ENCODE data around the gene ANKDD1B. TPM values are rescaled to one million over a fixed set of nuclear protein-coding genes. Genes with fewer than 3 reads are reported as not detected.

ANKDD1B gene
- total and polyA plus RNA-seq, 2 of the 13 experiments (the other 11 are each of a cell fraction or from before 2014, with no cell fraction given) = 0.12 to 0.27 TPM

GRCh38 chr5:75717082-75717922, 106.0 kb downstream of the ANKDD1B start, which contains the start of gene POC5 (continued):
- TF ChIP-seq ZNF619 (CRISPR knock-in tag; IDR thresholded peaks at IDR 0.05) = no peak
- TF ChIP-seq TBX2 (CRISPR knock-in tag; IDR thresholded peaks at IDR 0.05; ENCODE audit: borderline replicate concordance) = peak; percentile 56; the same call in 1 of the 2 replicates
- no peak for TF ChIP-seq AFF4 (CRISPR knock-in tag; IDR thresholded peaks at IDR 0.05)
- TF ChIP-seq PAXIP1 (CRISPR knock-in tag; conservative IDR thresholded peaks at IDR 0.05) = peak; percentile 46
- TF ChIP-seq CERS6 (CRISPR knock-in tag; IDR thresholded peaks at IDR 0.05) = no peak
- peak; percentile 93 for TF ChIP-seq ZMYM4 (CRISPR knock-in tag; IDR thresholded peaks at IDR 0.05)
- peak; percentile 78 for TF ChIP-seq GABPA (IDR thresholded peaks at IDR 0.05; ENCODE audit: low read depth, low read length)
- TF ChIP-seq GABPA (CRISPR knock-in tag; IDR thresholded peaks at IDR 0.05; ENCODE audit: low read depth) = peak; percentile 90
- TF ChIP-seq NR1H2 (CRISPR knock-in tag; IDR thresholded peaks at IDR 0.05; ENCODE audit: borderline replicate concordance, low read depth) = no peak
- TF ChIP-seq PCBP2 (optimal IDR thresholded peaks at IDR 0.05; ENCODE audit: low read depth, low read length, poor library complexity, severe bottlenecking) = no peak
- peak; percentile 87 for TF ChIP-seq POGZ (CRISPR knock-in tag; IDR thresholded peaks at IDR 0.05)
- TF ChIP-seq MYPOP (CRISPR knock-in tag; IDR thresholded peaks at IDR 0.05) = peak; percentile 76
- peak; percentile 41; the same call in 1 of the 2 replicates for TF ChIP-seq FOXO1 (CRISPR knock-in tag; IDR thresholded peaks at IDR 0.05)
- TF ChIP-seq KDM5B (CRISPR knock-in tag; IDR thresholded peaks at IDR 0.05; ENCODE audit: borderline replicate concordance) = 0 out of 2 replicates have a peak, but pooled peaks have one; percentile 41
- peak; percentile 94 for TF ChIP-seq KAT8 (CRISPR knock-in tag; IDR thresholded peaks at IDR 0.05)
- TF ChIP-seq ZNF414 (CRISPR knock-in tag; IDR thresholded peaks at IDR 0.05) = no peak
- TF ChIP-seq SP4 (CRISPR knock-in tag; IDR thresholded peaks at IDR 0.05) = peak; percentile 92
- TF ChIP-seq ZNF747 (CRISPR knock-in tag; IDR thresholded peaks at IDR 0.05; ENCODE audit: borderline replicate concordance) = peak; percentile 36; the same call in 1 of the 2 replicates
